ELF-1 (cell line): Measurements from ENCODE around the gene F10.

Source experiments
- DNase-seq: peaks from one replicate; pipeline ENCODE4 v3.0.0-alpha.2; 2016; ENCODE audit warnings: low read depth, low spot score

F10 gene

GRCh38 chr13:113137691-113138298 is 15.2 kb downstream of the F10 start:
- DNase-seq = no peak

DNA sequence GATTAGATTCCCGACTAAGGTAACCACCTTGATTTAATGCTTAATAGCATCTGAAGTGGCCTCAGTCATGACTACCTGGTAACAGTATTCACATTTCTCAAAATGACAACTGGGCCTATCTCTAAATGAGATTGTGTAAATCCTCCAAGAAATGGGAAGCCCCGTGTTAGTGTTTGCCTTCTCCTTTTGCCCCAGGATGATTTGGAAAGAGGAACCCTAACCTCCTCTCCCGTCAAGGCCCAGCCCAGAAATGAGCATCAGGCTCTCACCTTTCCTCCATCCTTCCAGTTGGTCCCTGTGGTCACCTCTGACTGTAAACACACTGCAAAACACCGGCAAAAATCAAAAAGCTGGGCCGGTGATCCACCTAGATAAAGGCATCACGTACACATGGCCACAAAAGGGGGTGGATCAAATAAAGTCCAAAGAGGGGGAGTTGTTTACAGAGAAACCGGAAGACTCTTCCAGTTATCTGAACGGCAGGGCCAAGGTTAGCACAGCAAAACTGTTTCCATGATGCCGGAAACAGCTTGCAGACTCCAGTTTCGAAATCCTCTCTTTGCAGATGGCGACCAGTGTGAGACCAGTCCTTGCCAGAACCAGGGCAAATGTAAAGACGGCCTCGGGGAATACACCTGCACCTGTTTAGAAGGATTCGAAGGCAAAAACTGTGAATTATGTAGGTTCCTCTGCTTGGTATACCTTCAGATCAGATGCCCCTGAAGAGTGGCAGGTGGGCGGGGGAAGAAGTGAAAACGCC is 16.4 kb downstream of the F10 start:
- DNase-seq = no peak

GRCh38 chr13:113139577-113139976 is 17.0 kb downstream of the F10 start:
- no peak for DNase-seq

DNA sequence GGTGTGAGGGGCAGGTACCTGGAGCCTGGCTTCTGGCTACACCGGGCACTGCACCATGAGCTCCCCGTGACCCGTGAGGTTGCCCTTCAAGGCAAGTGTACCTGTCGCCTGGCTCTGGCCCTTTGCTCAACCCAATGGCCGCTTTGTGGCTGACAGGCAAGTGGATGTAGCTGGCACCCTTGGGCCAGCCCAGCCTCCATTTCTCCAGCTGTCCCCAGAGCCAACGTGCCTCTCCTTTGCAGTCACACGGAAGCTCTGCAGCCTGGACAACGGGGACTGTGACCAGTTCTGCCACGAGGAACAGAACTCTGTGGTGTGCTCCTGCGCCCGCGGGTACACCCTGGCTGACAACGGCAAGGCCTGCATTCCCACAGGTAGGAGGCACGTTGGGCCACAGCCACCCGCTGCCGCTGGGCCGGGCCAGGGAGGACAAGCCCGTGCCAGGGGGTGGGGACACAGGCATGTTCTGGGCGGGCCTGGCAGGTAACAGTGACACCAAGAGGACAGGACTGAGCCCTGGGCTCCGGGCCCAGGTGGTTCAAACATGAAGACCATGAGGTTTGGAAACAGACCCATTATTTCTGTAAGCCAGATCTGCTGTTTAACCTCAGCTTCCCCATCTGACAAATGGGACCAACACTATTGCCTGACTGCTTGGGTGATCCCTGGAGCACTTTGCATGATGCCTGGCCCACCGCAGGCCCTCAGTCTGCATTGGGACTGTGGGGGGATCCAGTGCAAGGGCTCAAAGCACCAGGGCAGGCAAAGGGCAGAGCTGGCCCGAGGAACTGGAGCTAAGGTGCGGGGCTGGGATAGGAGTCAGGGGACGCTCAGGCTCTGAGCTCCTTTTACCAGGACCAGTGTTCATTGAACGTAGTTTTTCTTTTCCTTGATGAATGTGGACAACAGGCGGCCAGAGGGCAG is 18.3 kb downstream of the F10 start:
- DNase-seq = no peak

DNA sequence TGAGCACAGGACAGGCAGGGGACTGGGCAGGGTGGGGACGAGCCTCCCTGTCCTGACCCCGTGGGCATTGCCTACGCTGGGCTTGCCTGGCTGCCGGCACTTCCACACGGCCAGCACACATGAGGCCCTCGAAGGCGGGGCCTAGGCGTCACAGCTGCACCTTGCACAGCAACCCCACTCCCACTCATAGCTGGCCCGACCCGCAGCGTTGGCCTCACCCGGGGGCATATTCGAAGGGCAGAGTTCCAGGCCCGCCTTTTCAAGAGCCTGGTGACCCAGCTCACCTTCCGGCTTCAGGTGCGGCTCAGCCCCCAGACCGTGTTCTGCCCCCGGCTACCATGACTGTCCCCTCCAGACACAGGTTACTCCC is 19.0 kb downstream of the F10 start:
- DNase-seq = no peak

DNA sequence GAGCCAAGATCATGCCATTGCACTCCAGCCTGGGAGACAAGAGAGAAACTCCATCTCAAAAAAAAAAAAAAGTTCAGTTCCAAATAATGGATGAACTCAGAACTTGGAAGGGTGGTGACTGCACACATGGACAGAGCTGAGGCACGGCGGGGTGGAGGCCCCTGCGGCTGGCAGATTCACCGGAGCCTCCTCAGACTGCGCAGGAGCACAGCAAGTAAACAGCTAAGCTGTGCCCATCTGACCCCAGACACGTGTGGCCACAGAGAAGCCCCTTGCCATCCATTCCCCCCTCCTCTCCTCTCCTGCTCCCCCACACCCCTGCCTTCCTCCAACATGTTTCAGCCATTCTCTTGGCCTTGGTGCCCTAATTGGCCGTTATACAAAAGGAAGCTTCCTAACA is 20.3 kb downstream of the F10 start:
- DNase-seq = no peak

- DNase-seq = no peak
Observed at GRCh38 chr13:113143466-113144254, 21.1 kb downstream of the F10 start.

DNA sequence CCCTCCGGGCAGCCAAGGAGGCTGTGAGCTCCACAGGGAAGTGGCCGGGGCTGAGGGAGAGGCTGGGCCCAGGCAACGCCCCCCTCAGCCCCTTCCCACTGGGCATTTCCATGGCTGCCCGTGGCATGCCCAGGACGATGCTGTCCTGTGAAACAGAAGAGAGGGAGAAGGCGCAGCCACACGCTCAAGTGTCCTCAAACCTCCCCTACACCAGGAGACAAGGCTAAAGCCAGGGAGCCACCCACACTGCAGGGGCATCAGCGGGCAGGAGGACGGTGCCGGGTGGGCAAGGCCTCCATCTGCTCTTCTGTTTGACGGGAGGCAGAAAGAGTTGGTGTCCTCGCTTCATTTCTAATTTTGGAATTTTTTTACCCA is 21.6 kb downstream of the F10 start:
- DNase-seq = no peak

DNA sequence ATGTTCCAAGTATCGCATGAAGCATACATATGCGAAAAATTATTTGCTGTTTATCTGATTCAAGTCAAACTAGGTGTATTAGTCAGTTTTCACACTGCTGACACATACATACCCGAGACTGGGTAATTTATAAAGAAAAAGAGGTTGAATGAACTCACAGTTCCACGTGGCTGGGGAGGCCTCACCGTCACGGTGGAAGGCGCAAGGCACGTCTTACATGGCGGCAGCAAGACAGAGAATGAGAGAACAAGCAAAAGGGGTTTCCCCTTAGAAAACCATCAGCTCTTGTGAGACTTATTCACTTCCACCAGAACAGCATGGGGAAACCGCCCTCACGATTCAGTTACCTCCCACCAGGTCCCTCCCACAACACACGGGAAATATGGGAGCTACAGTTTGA is 22.9 kb downstream of the F10 start:
- no peak for DNase-seq

GRCh38 chr13:113145911-113146598 is 23.5 kb downstream of the F10 start:
- DNase-seq = no peak

DNA sequence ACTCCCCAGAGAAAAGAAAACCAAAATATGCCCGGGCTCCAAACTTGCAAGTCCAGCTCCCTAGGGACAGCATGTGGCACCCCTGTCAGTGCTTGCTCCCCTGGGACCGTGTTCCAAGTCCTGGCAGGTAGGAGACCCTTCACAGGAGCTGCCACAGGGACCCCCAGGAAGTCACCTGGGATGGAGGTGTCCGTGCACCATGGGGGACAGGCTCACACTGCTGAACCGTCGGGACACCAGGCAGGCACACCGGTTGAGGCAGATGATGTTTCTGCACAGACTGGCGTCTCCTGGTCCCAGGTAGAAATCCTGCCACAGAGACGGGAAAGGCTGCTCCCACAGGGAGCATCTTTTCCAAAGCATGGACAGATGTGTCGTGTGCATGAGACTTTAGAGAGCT is 24.2 kb downstream of the F10 start:
- no peak for DNase-seq

DNA sequence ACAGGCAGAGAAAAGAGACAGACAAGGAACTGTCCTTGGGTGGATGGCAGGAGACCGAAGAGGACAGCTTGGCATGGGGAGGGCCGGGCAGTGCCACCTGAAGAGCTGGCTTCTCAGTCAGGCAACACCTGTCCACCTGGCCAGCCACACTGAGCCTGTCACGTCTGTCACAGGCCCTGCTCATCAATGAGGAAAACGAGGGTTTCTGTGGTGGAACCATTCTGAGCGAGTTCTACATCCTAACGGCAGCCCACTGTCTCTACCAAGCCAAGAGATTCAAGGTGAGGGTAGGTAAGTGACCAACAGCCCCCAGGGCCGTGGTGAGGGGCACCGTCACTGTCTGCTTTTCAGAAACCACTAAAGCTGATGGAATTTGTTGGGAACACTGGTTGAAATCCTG is 24.6 kb downstream of the F10 start:
- no peak for DNase-seq

- no peak for DNase-seq
Observed at GRCh38 chr13:113148407-113148806, 25.8 kb downstream of the F10 start.

GRCh38 chr13:113148940-113149503 is 26.4 kb downstream of the F10 start:
- DNase-seq = no peak

DNA sequence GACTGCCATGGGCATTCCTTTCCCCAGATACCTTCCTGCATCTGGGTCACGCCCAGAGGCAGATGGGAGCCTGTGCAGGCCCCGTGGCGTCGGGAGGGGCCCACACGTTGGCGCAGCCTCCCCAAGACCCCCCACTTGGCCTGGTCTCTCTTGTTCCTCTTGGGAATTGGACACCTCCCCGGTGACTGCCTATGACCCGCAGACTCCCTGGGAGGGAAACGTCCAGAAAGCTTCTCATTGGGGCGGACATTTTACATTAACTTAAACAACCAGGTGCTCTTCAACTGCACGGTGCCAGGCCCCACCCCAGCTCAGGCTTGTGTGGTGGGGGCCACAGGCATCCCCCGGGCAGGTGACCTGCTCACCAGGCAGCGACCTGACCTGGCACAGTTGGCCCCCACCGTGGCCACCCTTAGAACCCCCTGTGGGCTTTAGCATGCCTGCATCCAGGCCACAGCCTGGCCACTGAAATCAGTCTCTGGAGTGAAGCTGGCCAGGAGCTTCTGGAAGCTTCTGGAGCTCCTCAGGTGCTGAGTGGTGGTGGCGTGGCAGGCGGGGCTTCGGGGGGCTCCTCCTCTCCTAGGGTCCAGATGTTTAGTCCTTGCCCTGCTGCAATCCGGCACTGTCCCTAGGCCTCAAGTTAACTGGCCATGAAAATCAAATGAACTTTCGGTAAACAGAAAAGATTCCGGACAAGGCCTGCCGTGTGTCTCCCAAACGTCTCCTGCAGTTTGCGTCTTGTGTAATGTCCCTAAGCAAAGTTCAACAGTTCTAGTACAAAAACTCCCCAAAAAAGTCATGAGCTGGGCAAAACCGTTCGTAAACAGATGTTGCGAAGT is 27.3 kb downstream of the F10 start:
- no peak for DNase-seq

GRCh38 chr13:113150550-113151365 is 28.2 kb downstream of the F10 start:
- no peak for DNase-seq

- no peak for DNase-seq
Observed at GRCh38 chr13:113151745-113152690, 29.4 kb downstream of the F10 start.

DNA sequence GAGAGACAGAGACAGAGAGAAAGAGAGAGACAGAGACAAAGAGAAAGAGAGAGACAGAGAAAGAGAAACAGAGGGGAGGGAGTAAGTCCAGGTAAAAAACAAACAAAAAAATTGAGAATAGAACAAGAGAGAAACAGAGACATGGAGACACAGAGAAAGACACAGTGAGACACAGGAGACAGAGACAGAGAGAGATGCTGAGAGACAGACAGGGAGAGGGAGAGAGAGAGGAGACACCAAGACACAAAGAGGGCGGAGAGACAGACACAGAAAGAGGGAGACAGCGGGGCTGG is 30.0 kb downstream of the F10 start:
- DNase-seq = no peak
